ENCODE results near the gene POM121. TPM values are rescaled to one million over a fixed set of nuclear protein-coding genes. Genes with fewer than 3 reads are reported as not detected.
"Not testable (repeated sequence)": the region's sequence is repeated elsewhere in the genome, so short reads cannot be mapped to it uniquely, and the experiment has no call there.

The POM121 gene
- total RNA-seq, 1 experiment from 2014 or later: 4.4 TPM

GRCh38 chr7:72949276-72949675, 24.4 kb downstream of the POM121 start:
- not testable (repeated sequence) for DNase-seq (ENCODE audit: low read depth)

- DNase-seq (ENCODE audit: low read depth): peak; percentile 33
Observed at GRCh38 chr7:72949686-72950085, 24.8 kb downstream of the POM121 start.

- DNase-seq (ENCODE audit: low read depth): not testable (repeated sequence)
Observed at GRCh38 chr7:72950432-72950831, 25.5 kb downstream of the POM121 start.

- not testable (repeated sequence) for DNase-seq (ENCODE audit: low read depth)
Observed at GRCh38 chr7:72953901-72954562, 29.1 kb downstream of the POM121 start.

GRCh38 chr7:72954563-72955198, 29.8 kb downstream of the POM121 start:
- DNase-seq (ENCODE audit: low read depth): not testable (repeated sequence)

- DNase-seq (ENCODE audit: low read depth): not testable (repeated sequence)
Observed at GRCh38 chr7:72960029-72960428, 35.1 kb downstream of the POM121 start.

- not testable (repeated sequence) for DNase-seq (ENCODE audit: low read depth)
Observed at GRCh38 chr7:72960626-72961345, 35.9 kb downstream of the POM121 start.

GRCh38 chr7:72961346-72961650, 36.4 kb downstream of the POM121 start:
- DNase-seq (ENCODE audit: low read depth): not testable (repeated sequence)

GRCh38 chr7:72963056-72963455, 38.2 kb downstream of the POM121 start:
- DNase-seq (ENCODE audit: low read depth): not testable (repeated sequence)

GRCh38 chr7:72965186-72965975, 40.5 kb downstream of the POM121 start:
- not testable (repeated sequence) for DNase-seq (ENCODE audit: low read depth)

GRCh38 chr7:72966892-72967291, 42.0 kb downstream of the POM121 start:
- DNase-seq (ENCODE audit: low read depth): not testable (repeated sequence)

- DNase-seq (ENCODE audit: low read depth): not testable (repeated sequence)
Observed at GRCh38 chr7:72968980-72969516, 44.2 kb downstream of the POM121 start, which contains the start of gene TRIM74. Gene TRIM74 (minus strand): TSS chr7:72969466. CDS start chr7:72966157, 3,309 bp downstream.

- DNase-seq (ENCODE audit: low read depth): not testable (repeated sequence)
Observed at GRCh38 chr7:72969688-72970087, 44.8 kb downstream of the POM121 start.

- DNase-seq (ENCODE audit: low read depth): not testable (repeated sequence)
Observed at GRCh38 chr7:72971505-72971904, 46.6 kb downstream of the POM121 start.

- DNase-seq (ENCODE audit: low read depth): not testable (repeated sequence)
Observed at GRCh38 chr7:72974781-72975180, 49.9 kb downstream of the POM121 start.

- DNase-seq (ENCODE audit: low read depth): not testable (repeated sequence)
Observed at GRCh38 chr7:72975656-72976286, 50.9 kb downstream of the POM121 start.

GRCh38 chr7:72976434-72976833, 51.5 kb downstream of the POM121 start:
- DNase-seq (ENCODE audit: low read depth): not testable (repeated sequence)

- not testable (repeated sequence) for DNase-seq (ENCODE audit: low read depth)
Observed at GRCh38 chr7:72980382-72980781, 55.5 kb downstream of the POM121 start.

- DNase-seq (ENCODE audit: low read depth): not testable (repeated sequence)
Observed at GRCh38 chr7:72982084-72982483, 57.2 kb downstream of the POM121 start.

- DNase-seq (ENCODE audit: low read depth): not testable (repeated sequence)
Observed at GRCh38 chr7:72990146-72990913, 65.4 kb downstream of the POM121 start.

All from RPMI7951 (cell line).